ENCODE results near the gene TNS1.

DNA sequence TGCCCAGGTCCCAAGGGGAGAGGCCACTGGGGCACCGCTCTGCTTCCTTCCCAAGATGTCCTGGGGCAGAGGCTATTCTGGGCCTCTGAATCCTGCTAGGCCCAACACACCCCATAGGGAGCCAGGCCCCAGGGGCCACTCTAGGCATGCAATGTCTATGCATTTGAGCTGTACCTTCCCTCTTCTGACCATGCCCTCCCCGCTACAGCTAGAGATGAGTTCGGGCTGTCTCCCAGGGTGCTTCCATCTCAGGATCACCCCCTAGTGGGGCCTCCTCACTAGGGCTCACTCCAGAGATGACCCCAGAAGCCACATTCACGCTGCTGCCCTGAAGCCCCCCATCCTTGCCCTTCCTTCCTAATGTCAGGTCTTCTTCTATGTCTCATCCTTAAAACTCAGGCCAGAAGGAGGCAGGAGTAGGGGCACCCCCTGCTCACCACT is 54.4 kb downstream of the TNS1 start:
- TF ChIP-seq JUND (IDR thresholded peaks at IDR 0.05; ENCODE audit: low read depth, low read length) (no peak), MXI1 (IDR thresholded peaks at IDR 0.05; ENCODE audit: low read depth, low read length) (no peak), CEBPB (IDR thresholded peaks at IDR 0.05; ENCODE audit: borderline replicate concordance in 1 of 2, low read depth in 2 of 2, low read length in 2 of 2) (no peak), CBFB (IDR thresholded peaks at IDR 0.05; ENCODE audit: low read depth) (no peak), MYC (IDR thresholded peaks at IDR 0.05; ENCODE audit: insufficient read depth, insufficient read length, insufficient replicate concordance, low read length, severe bottlenecking) (no peak), ZNF24 (IDR thresholded peaks at IDR 0.05) (no peak), EZH2 (IDR thresholded peaks at IDR 0.05; ENCODE audit: borderline replicate concordance, control insufficient read depth, low read depth, low read length) (no peak), CREM (IDR thresholded peaks at IDR 0.05; ENCODE audit: low read depth) (no peak), NFYB (IDR thresholded peaks at IDR 0.05; ENCODE audit: insufficient read depth, low read depth, low read length) (no peak)
- TF ChIP-seq, protein P1, sequence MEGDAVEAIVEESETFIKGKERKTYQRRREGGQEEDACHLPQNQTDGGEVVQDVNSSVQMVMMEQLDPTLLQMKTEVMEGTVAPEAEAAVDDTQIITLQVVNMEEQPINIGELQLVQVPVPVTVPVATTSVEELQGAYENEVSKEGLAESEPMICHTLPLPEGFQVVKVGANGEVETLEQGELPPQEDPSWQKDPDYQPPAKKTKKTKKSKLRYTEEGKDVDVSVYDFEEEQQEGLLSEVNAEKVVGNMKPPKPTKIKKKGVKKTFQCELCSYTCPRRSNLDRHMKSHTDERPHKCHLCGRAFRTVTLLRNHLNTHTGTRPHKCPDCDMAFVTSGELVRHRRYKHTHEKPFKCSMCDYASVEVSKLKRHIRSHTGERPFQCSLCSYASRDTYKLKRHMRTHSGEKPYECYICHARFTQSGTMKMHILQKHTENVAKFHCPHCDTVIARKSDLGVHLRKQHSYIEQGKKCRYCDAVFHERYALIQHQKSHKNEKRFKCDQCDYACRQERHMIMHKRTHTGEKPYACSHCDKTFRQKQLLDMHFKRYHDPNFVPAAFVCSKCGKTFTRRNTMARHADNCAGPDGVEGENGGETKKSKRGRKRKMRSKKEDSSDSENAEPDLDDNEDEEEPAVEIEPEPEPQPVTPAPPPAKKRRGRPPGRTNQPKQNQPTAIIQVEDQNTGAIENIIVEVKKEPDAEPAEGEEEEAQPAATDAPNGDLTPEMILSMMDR (IDR thresholded peaks at IDR 0.05 in 2 of 3, conservative IDR thresholded peaks at IDR 0.05 in 1 of 3; ENCODE audit: control insufficient read depth in 2 of 3, extremely low read depth in 1 of 3, insufficient read depth in 1 of 3, low read depth in 3 of 3, low read length in 3 of 3) = no peak
